Retina (tissue), 1 donor: ENCODE measurements around the gene AIFM3.
A peak's percentile ranks its signal among the peaks of the same experiment; 100 is the strongest.

Experiments
- DNase-seq: peaks from one replicate; pipeline ENCODE4 v3.0.0-alpha.2; 2016

The AIFM3 gene

GRCh38 chr22:20976291-20976877, 9.3 kb downstream of the AIFM3 start:
- DNase-seq: no peak

DNA sequence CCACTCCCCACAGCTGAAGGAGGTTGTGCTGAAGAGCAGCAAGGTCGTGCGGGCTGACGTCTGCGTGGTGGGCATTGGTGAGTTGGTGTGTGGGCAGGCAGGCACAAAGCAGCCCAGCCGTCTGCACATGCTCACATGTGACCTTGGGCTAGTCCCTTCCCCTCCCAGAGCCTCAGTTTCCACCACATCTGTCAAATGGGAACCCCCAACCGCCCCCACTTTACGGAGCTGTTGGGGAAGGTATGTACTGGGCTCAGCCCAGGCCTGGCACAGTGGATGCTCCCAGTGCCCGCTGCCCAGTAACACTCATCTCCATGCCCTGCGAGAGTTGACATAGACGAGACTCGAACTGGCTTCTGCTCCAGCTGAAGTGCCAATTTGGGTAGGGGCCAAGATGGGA, 10.0 kb downstream of the AIFM3 start:
- no peak for DNase-seq

DNA sequence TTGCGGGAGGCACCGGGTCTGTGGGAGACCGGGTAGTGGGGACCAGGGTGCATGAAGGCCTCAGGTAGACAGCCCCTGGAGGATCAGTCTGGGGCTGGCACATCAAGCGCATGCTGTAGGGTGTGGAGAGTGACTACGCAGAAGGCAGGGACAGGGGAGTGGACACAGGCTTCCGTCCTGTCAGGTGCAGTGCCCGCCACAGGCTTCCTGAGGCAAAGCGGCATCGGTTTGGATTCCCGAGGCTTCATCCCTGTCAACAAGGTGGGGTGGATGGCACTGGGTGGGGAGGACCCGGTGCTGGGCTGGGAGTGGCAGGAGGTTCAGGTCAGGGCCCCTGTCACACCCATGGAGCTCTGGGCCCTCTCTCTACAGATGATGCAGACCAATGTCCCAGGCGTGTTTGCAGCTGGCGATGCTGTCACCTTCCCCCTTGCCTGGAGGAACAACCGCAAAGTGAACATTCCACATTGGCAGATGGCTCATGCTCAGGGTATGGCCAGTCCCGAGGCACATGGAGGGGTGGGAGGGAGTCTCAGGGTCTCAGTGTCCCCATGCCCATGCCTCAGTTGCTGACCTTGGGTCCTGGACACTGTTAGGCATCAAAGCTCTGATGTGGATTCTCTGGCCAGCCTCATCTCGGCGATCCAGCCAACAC, 10.6 kb downstream of the AIFM3 start:
- DNase-seq: no peak

- DNase-seq: no peak
Observed at GRCh38 chr22:20978419-20978818, 11.4 kb downstream of the AIFM3 start.

DNA sequence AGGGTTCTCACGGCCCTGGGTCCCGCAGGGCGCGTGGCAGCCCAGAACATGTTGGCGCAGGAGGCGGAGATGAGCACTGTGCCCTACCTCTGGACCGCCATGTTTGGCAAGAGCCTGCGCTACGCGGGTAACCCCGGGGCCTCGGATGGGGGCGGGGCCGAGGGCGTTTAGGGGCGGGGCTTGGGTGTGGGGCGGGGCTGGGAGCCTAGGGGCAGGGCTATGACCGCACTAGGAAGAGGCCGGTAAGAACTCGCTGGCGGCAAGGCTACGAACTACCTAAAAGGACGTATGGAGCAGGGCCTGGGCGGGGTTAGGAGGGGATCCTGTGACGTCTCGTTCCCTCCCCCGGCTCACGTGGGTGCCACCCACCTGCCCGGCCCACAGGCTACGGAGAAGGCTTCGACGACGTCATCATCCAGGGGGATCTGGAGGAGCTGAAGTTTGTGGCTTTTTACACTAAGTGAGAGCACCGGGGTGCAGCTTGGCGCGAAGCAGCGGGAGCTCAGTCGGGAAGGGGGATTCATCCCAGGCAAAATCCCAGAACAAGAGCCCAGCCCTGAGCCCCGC, 12.3 kb downstream of the AIFM3 start:
- DNase-seq: peak; percentile 65

- DNase-seq: no peak
Observed at GRCh38 chr22:20979940-20980453, 12.9 kb downstream of the AIFM3 start.

DNA sequence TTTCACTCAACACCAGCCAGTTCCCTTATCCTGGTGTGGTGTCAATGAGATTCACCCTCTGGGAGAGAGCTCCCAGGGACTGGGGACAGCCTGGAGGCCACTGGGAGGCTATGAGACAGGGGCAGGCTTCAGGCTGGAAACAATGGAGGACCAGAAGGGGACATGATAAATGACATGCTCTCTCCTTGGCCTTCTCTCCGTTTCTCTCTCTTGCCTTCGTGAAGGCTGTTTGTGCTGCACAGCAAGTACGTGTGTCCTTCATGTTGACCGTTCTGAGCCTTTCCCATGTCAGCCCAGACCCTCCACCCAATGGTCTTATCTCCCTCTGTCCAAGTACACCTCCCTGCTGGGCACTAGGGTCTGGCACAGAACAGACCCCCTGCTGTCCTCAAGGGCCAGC, 13.5 kb downstream of the AIFM3 start:
- no peak for DNase-seq

- DNase-seq: no peak
Observed at GRCh38 chr22:20980938-20981722, 14.1 kb downstream of the AIFM3 start.

- peak; percentile 98 for DNase-seq
Observed at GRCh38 chr22:20981787-20982562, 14.9 kb downstream of the AIFM3 start, which contains the start of gene LZTR1. TSS of gene LZTR1 (plus strand) at chr22:20982297. CDS start at chr22:20982372, 75 bp downstream.

DNA sequence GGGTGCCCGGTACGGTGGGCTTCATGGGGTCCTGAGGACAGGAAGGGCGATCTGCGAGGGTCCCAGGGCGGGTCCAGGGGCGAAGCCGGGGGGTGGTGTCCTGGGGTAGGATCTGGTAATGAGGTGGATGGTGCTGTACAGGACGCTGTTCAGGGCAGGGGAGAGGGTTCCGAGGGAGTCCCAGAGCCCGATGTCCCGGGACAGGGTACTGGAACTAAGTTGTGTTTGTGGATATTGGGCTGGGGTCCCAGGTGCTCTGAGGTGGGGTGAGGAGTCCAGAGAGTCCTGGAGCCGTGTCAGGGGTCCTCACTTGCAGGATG, 15.5 kb downstream of the AIFM3 start:
- DNase-seq: no peak

GRCh38 chr22:20983081-20983771, 16.2 kb downstream of the AIFM3 start:
- no peak for DNase-seq

- no peak for DNase-seq
Observed at GRCh38 chr22:20985720-20986119, 18.7 kb downstream of the AIFM3 start.

DNA sequence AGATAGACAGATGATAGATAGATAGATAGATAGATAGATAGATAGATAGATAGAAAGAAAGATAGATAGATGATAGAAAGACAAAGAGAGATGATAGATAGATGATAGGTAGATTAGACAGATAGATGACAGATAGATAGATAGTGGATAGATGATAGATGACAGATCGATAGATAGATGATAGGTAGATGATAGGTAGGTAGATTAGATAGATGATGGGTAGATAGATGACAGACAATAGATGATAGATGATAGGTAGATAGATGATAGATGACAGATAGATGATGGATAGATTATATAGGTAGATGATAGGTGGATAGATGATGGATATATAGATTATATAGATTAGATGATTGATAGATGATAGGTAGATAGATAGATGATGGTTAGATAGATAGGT, 19.3 kb downstream of the AIFM3 start:
- DNase-seq: no peak

GRCh38 chr22:20987375-20987774, 20.3 kb downstream of the AIFM3 start:
- DNase-seq: no peak

GRCh38 chr22:20988573-20989322, 21.7 kb downstream of the AIFM3 start:
- no peak for DNase-seq

GRCh38 chr22:20989323-20990138, 22.5 kb downstream of the AIFM3 start:
- no peak for DNase-seq

DNA sequence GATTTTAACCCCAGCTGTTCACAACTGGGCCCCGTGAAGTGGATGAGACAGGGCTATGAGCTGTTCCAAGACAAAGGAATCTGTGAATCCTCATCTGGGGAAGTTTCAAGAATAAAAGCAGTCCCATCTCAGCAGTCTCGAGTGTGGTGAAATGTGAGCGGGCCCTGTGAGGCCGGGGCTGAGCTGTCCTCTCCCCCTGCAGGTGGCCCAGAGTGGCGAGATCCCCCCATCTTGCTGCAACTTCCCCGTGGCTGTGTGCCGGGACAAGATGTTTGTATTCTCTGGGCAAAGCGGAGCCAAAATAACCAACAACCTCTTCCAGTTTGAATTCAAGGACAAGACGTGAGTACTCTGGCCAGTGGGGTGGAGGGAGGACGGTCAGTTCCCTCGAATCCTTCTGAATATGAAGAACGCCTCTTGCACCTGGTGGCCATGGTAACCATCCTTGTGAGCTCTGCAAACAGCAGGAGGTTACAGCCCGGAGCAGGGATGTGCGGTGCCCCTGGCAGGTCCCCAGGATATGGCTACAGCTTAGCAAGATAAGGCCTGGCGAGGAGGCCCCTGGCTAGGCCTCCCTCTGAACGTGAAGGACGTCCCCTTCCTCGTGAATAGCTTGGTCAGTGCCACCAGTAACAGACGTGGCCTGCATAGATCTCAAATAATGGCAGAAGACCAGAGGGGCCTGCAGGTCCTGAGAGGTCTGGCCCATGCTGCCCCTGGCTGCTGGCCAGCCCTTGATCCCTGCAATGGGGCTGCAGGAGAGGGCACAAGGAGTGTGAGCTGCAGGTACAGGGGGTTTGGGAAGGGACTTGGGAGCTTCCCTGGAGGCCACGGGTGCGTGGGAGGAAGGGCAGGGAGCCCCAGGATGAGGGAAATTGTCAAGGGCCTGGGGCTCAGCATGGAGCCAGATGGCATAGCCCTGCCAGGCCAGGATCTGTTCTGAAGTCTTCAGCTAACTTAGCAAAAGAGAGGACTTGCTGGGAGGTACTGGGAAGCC, 23.4 kb downstream of the AIFM3 start:
- no peak for DNase-seq

DNA sequence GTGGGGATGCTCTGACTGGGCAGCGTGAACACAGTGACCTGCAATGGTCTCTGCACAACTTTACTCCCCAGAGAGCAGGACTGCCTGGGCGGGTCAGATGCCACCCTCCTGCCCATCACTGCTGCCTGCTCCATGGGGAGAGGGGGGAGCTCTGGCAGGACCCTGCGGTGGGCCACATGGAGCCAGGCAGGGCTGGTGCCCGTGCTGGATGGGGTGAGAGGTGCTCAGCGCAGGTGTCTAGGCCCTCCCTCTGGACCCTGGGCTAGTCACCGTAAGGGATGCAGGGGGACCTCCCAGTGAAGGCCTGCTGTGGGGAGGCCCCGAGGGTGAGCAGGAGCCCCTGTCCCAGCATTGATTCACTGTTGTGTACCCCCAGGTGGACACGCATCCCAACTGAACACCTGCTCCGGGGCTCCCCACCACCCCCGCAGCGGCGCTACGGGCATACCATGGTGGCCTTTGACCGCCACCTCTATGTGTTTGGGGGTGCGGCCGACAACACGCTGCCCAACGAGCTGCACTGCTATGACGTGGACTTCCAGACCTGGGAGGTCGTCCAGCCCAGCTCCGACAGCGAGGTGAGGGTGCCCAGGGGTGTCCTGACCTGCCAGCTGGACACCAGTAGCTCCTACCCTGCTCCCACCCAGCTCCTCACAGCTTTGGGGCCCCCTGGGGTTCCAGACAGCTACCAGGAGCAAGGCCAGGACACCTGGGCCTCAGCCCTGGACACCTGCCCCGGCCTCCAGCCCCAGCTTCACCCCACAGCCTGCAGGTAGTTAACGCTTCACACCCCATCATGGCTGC, 24.4 kb downstream of the AIFM3 start:
- DNase-seq: no peak
